ENCODE measurements around the gene RBM44.
A peak's percentile ranks its signal among the peaks of the same experiment; 100 is the strongest.
"Not testable (repeated sequence)": the region's sequence is repeated elsewhere in the genome, so short reads cannot be mapped to it uniquely, and the experiment has no call there.

The RBM44 gene

DNA sequence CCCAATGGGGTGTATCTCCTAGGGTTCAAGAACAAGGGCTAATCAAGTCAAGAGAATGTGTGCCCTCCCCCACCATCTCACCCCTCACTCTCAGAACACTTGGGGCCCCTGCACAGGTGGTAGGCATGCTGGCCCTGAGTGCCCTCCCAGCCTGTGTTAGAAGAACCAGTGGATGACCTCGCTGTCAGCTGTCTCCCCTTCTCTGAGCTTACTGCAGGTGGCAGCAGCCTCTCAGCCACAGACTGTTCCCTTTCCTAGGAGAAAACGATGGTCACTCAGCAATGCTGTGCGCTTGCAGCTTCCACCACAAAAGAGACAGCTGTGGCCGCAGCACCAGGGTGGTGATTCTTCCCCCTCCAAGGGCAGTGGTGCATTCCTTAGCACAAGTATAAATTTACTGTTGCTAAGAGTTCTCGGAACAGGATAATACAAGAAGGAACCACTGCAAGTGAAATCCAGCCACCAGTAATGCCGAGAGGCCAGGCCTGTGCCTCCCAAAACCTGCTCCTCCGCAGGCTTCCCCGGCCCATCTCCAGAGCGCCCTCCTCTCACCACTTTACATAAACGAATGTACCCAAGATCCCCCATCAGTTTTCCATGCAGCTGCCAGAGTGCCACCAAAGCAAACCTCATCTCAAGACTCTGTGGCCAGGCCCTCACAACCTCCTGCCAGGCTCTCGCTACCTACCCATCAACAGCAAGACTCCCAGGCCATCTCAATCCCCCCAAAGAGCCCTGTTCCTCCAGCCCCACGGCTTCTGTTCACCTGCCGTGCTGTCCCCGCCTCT is 59.9 kb downstream of the RBM44 start:
- DNase-seq: peak; percentile 84

DNA sequence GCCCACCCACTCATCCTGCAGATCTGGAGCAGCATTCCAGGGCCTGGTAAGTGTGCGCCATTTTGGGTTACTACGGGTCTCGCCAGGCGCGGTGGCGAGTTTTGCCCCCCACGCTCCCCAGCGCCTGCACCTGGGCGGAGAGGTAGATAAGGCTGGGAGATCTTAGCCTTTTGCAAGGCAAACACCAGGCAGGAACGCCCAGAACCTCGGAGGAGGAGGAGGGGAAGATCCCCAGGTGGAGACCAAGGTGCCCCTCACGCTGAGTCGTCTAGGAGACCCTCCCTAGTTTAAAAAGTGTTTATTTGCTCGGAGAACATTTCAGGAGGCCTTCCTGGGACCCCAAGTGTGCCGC is 60.5 kb downstream of the RBM44 start:
- DNase-seq: no peak

DNA sequence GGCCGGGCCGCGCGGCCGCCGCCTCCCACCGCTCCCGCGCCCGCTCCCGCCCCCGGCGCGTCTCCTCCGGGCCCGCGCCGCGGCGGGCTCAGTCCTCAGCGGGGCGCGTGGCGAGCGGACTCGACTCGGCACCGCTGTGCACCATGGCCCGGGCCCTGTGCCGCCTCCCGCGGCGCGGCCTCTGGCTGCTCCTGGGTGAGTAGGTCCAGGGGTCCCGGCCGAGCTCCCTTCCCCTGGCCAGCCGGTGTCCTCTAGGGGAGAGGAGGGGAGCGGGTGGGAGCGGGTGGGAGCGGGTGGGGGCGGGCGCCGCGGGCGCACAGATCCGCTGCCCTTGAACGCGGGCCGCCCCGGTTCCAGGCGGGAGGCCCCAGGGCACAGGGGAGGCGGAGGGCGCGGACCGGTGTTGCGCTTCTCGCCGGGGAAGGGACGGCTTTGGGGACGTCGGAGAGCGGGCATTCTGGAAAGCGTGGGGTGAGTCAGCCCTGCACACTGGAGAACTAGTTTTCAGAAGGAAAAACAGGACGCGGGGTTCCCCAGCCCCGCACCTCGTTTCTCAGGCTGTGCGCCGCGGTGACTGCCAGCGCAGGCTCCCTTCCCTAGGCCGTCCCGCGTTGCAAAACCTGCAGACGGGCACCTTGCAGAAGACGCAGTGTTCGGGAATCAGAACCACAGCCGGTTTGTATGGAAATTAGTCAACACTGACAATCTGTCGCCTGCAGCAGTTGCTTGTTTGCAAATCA is 61.1 kb downstream of the RBM44 start, which contains the start of gene RAMP1:
Gene RAMP1, plus strand, starts transcription at position 91 of the 740 bp plus-strand sequence. Its CDS starts 53 bp downstream, at position 144.
- DNase-seq: peak; percentile 64

DNA sequence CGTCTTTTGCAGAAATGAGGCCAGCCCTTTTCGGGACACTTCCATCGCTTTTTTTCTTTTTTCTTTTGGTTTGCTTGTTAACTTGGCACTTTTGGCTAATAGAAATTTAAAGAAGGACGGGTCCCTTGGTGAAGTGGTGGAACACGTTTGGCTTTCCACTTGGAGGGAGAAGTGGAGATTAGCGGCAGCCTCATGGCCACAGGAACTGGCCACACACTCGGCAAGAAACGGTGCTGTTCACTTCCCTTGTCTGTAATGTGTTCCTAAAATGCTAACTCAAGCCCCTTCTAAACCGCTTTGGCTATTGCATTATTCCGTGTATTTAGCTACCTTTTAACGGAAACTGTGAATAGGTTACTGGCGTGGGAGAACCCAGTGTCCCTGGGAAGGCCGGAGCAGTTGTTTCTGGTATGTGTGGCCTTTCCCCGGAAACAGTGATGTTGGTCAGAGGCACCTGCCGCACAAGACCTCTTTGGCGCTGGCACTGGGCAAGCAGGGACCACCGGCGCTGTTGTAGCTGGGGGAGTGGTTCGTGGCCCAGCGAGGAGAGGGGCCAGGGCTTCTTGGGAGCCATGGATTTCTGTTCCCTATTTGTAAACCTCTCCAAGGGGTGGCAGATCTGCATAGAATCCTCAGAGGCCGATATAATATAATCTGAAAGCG is 61.8 kb downstream of the RBM44 start:
- no peak for DNase-seq

DNA sequence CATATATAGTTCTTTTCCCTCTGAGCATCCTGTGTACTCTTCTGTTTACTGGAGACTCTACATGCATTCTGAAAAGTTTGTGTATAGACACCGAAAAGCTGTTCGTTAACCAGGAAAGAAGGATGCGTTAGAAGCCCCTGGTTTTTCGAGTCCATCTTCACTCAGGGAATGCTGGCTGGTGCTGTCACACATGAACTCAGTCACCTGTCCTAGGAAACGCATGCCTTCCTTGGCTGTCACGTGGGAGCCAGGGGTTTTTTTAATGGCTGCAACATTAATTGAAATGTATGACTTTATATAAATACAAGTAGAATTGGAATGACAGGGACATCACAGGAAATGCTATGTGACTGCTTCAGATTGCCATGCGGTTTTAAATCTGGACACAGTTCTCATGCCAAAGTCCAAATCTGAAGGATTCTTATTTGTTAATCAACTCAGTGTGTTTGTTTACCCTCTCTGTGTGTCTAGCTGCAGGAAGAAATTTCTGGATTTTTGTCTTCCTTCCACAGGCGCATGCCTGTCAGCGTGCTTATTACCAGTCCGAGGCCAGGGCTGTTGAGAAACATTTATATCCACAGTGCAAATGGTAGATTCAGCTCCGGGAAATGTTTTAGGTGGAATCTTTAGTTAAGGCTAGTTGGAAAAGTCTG is 63.4 kb downstream of the RBM44 start:
- no peak for DNase-seq

DNA sequence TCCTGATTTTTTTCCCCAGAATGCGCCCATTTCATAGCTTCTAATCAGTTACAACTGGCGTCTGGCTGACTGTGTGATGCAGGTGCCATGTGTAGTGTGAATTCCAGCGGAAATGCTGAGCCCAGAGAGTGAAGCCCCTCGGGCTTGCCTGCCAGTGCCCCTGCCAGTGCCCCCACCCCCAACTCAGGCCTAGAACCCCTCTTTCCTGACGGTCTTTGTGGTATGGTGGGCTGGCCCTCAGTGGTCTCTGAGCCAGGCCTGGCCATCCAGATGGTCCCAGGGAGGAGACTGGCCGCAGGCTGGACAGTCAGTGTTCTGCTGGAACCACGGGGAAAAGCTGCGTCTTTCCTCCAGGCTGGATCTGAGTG is 63.9 kb downstream of the RBM44 start:
- DNase-seq: no peak

DNA sequence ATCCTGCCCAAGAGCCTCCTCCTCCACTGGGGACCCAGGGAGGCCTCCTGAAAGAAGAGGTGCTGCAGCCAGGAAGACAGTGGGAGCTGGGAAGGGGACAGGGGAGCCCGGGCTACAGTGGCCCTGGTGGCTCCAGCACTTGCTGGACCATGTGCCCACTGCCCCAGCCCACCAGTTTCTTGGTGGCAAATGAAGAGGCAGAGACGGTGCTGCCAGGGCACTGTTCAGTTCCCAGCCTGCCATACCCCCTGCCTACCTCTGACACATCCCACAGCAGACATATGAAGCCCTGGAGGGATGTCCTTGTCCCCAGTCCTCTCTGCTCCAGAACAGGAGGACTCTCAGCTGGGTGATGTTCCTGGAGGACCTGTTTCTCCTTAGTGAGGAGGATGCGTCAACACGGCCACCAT is 64.5 kb downstream of the RBM44 start:
- DNase-seq: no peak

DNA sequence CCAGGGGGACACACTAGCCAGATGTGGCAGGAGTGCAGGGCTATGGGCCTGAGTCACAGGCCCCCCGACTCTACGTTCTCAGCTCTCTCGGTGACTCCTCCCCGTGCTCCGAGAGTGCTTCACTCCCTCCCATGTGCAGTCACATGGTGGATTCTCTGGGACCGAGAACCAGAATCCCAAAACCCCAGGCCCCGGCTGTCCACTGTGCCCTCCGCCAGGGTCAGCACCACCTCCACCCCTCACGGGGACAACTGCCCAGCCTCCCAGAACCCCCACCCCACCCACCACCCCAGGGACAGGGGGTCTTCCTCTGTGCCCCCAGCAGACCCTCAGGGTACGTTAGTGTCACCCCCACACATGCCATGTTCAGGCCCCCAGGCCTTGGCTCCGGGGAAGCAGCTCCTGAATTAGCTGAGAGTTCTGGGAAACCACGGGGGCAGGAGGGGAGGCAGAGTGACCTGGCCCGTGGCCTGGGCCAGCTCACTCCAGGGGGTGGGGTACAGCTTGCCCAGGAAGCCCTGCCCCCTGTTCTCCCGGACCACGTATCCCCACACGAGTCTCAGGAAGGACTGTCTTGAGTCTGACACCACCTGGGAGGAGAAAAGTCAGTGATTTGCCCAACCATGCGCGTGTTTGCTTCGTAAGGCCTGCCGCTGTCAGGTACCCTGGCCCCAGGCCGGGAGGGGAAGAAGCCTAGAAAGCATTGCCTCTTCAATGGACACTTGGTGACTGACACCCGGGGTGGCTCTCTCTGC is 65.3 kb downstream of the RBM44 start:
- DNase-seq: no peak

DNA sequence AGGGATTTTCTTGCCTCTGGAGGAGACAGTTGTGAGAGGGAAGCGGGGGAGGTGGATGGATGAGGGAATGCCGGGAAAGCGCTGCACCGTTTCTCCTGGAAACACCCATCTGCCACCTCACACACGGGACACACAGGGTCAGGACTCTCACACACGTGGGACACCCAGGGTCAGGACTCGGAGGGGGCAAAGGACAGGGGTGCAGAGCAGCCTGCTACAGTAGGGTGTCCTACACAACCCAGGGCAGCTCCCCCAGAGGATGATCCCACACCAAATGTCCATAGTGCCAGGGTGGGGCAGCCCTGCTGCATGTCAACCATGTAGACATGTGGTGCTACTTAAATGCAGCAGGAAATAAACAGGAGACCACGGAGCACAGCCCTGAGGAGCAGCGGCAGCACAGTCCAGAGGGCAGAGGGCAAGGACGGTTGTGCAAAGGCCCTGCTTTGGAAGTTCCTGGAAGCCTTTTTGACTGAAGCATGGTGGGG is 65.9 kb downstream of the RBM44 start:
- DNase-seq: no peak

DNA sequence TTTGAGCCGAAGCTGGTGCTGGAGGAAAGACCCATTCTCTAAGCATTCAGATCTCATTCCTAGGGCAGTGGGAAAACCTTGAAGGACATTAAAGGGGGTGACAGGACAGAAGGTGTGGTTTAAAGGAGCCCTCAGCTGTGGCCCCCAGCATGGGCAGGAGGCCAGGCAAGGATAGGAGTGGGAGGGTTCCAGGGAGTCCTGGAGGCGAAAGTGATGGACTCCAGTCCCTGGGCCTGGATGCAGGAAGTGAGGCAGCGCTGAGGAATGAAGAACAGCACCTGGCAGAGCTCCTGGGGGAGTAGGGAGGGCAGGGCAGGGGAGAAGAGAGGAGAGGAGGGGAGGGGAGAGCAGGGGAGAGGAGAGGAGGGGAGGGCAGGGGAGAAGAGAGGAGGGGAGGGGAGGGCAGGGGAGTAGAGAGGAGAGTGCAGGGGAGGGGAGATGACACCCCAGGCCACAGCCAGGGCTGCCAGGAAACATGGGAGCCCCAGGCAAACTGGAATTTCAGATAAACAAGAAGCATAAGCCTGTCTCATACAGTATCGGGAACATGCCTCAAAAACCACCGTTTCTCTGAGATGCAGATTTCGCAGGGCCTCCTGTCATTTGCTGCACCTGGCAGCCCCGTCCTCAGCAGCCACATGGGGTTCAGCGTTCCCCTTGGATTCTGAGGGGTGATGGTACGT is 66.5 kb downstream of the RBM44 start:
- DNase-seq: no peak

DNA sequence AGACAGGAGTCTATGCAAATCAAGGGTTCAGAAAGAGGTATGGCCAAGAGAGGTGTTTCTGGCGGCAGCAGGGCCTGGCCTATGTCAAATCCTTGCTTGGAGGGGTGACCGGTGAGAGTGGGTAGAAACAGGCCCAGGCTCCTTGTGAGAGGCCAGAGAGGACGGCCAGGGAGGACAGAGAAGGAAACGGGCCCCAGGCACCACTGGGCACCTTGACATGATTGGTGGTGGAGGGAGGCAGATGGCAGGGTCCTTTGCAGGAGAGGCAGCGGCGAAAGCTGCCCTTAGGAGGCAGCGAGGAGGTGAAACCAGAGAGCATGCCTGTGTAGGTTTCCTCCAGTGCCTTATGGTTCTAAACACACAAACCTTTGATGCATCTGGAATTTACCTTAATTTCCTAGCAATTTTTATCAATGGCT is 67.1 kb downstream of the RBM44 start:
- no peak for DNase-seq

DNA sequence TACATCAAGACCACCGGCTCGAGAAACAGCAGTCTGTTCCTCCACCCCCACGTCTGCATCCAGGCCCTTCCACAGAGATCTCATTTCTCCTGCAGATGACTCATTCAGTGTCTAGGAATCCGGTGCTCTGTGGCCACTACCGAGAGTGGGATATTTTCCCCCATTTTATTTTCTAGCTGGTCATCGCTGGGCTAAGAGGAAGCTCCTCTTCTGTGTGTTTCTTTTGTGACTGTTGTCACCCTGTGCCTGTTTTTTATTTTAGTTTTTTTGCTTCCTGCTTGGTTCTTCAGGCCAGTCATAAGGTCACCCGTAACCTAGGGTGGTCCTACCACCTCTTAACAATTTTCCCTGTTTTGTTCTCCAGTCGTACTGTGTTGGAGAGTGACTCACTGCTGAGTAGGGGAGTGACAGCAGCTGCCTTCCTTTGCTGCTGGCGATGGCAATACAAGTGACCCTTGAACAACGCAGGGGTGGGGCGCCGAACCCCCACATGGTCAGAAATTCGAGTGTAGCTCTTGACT is 67.6 kb downstream of the RBM44 start:
- peak; percentile 32 for DNase-seq

DNA sequence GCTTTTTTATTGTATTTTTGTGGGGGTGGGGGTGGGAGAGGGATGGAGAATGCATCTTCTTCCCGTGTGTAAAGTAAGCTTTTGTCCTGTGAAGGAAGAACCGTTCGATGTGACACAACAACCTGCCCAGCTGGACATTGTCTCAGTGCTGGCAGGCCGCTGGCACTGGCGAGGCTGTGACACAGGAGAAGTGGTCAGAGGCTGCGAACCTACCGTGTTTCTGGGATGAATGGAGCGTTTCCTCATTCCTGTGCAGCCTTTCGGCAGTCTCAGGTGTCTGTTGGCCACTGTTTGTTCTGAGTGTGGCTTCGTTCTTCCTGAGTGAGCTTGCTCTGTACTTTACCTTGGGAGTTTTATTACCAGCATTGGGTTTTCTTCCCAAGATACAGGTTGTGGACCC is 68.9 kb downstream of the RBM44 start:
- no peak for DNase-seq

DNA sequence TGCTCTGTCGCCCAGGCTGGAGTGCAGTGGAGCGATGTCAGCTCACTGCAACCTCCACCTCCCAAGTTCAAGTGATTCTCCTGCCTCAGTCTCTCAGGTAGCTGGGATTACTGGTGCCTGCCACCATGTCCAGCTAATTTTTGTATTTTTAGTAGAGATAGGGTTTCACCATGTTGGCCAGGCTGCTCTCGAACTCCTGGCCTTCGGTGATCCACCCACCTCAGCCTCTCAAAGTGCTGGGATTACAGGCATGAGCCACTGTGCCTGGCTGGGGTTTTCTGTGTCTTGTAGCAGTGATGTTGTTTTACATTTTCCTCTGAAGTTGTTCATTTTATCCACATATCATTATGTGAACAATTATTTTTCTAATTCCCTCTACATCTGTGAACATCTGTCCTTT is 69.5 kb downstream of the RBM44 start:
- not testable (repeated sequence) for DNase-seq

DNA sequence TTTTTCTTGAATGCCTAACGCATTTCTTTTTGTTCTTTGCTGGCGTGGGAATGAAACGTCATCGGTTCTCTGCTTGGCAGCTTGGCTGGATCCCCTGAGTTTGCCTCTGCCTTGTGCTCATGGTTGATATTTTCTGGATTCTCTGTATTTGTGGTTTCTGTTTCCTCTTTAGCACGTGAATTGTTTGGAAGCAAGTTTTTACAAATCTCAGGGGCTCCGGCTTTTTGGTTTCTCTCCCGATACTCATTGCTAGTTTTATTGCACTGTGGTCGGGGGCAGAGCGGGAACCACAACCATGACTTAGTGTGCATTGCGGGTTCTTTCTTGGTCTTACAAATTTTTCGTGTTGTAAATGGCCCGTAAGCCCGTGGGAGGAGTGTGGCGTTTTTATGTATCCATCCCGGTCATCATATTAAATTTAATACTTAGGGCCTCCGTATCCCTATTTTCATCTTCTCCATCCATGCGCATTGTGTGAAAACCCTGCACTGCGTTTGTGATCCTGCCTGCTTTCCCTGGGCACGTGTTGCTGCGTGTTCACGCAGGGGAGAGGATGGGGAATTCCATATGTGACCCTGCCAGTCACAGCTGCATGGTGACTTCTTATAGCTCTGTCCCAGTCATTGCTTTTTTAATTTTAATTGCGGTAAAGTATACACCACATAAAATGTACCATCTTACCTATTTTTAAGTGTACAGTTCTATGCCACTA is 70.2 kb downstream of the RBM44 start:
- peak; percentile 73 for DNase-seq

DNA sequence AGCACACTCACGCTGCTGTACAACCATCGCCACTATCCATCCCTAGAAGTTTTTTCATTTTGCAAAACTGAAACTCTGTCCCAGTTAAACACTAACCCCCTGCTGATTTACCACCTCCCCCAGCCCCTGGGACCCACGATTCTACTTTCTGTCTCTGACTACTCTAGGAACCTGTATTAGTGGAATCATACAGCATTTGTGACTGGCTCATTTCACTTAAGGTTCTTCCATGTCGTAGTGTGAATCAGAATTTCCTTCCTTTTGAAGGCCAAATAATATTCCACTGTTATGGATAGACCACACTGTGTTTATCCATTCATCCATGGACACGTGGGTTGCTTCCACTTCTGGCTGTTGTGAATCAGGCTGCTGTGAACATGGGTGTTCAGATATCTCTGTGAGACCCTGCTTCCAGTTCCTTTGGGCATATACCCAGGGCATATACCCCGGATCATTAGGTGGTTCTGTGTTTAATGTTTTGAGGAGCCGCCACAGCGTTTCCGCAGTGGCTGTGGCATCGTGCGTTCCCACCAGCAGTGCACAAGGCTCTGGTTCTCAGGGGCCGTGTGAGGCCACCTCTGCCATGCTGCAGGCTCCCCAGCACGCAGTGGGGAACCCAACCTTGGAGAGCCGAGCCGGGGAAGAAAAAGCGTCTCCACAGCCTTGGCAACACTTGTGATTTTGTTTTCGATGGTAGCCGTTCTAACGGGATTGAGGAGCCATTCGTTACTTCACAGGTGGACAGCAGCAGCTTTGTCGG is 70.9 kb downstream of the RBM44 start:
- DNase-seq: peak; percentile 13

DNA sequence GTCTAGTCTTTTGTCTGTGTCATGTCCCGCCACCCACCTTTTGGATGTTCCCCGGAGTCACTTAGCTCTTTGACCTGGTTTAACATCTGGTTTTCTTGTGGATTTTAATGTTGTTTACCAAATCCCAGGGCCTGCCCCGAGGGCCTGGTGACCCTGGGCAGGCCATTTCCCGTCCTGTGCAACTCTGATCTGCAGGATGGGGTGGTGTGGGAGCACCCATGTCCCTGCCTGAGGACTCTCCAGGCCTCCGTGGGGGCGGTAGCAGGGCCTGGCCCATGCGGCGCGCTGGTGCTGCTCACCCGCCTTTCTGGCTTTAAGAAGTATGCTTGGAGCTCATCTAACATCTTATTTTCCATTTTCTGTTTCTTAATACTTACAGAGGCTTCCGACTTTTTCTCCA is 71.5 kb downstream of the RBM44 start:
- DNase-seq: no peak

DNA sequence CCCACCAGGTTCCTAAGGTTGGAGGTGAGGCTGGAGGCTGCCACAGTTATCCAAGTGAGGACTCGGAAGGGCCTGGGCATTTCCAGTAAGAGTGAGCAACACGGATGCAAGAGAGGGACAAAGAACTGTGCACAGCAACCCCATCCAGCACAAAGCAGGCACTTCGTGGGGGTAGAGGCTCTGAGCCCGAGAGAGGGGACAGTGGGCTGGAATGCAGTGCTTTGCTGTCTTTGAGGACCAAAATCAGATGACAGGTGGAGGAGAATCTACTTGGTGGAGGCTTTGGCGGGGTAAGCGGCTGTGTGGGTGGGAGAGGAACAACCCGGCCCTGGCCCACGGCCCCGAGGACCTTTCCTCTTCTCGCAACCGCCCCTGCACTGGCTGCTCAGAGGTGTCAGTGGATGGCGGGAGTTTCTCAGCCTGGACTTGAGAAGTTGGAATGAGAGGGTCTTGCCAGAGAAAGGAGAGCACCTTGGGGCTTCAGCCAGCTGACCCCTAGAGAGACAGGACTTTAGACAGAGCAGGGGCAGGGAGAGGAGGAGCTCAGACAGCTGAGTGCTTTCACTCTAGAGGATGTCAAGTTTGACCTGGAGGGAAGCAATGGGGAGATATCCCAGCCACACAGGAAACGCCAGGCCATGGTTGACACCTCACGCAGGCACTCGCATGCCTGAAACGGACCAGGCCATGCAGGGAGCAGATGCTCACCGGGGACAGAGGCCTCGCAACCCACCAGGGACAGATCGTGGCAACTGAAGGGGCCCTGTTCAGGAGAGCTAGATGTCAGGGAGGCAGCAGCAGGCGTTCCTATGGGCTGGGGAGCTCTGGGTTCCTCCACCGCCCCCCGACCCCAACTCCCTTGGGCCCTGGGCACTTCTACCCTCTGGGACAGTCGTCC is 72.4 kb downstream of the RBM44 start:
- DNase-seq: no peak

Measured in suppressor macrophage treated with lipopolysaccharide for 4 hours (primary cell).